HG03558 (cell line): ENCODE results near the gene OVAAL.

Experiments
- ATAC-seq: cut with Tn5 transposase; IDR thresholded peaks from one replicate; pipeline ENCODE4 v1.9.1; 2021; ENCODE audit warnings: moderate number of reproducible peaks; ENCODE audit not compliant: unreplicated experiment; ENCODE audit errors: extremely low read depth

Gene OVAAL

GRCh38 chr1:180567654-180568053 is 8.9 kb downstream of the OVAAL start:
- ATAC-seq = no peak

- no peak for ATAC-seq
These were observed 9.4 kb downstream of the OVAAL start for GRCh38 chr1:180568184-180568583.

GRCh38 chr1:180571060-180571831 is 12.5 kb downstream of the OVAAL start:
- ATAC-seq = no peak

- no peak for ATAC-seq
These were observed 13.3 kb downstream of the OVAAL start for GRCh38 chr1:180571832-180572636.

- no peak for ATAC-seq
These were observed 14.0 kb downstream of the OVAAL start for GRCh38 chr1:180572760-180573159.

- ATAC-seq = no peak
These were observed 15.4 kb downstream of the OVAAL start for GRCh38 chr1:180574031-180574713.

- ATAC-seq = no peak
These were observed 18.6 kb downstream of the OVAAL start for GRCh38 chr1:180577361-180577760.

GRCh38 chr1:180579961-180580611 is 21.3 kb downstream of the OVAAL start:
- no peak for ATAC-seq

- ATAC-seq = no peak
These were observed 22.9 kb downstream of the OVAAL start for GRCh38 chr1:180581635-180582039.

GRCh38 chr1:180584869-180585268 is 26.1 kb downstream of the OVAAL start:
- no peak for ATAC-seq

GRCh38 chr1:180585994-180586359 is 27.2 kb downstream of the OVAAL start:
- ATAC-seq = no peak

- ATAC-seq = no peak
These were observed 27.9 kb downstream of the OVAAL start for GRCh38 chr1:180586671-180587155.

GRCh38 chr1:180588121-180588520 is 29.4 kb downstream of the OVAAL start:
- no peak for ATAC-seq

GRCh38 chr1:180590889-180591288 is 32.1 kb downstream of the OVAAL start:
- ATAC-seq = no peak

- no peak for ATAC-seq
These were observed 34.6 kb downstream of the OVAAL start for GRCh38 chr1:180593382-180593781.

GRCh38 chr1:180594723-180595122 is 36.0 kb downstream of the OVAAL start:
- no peak for ATAC-seq

GRCh38 chr1:180595966-180596365 is 37.2 kb downstream of the OVAAL start:
- no peak for ATAC-seq

- no peak for ATAC-seq
These were observed 38.8 kb downstream of the OVAAL start for GRCh38 chr1:180597520-180597919.

- no peak for ATAC-seq
These were observed 39.7 kb downstream of the OVAAL start for GRCh38 chr1:180598333-180598974.

- no peak for ATAC-seq
These were observed 41.6 kb downstream of the OVAAL start for GRCh38 chr1:180600343-180600742.
